H1 (cell line): ENCODE results near the gene SOX30.

Experiments
- CBX5 ChIP-seq: fragments of 300-800, 300-1000 bp; sonication (generic); IDR thresholded peaks from 2 replicates; pipeline ENCODE4 v1.7.1; 2016; ENCODE audit warnings: antibody characterized with exemption, low read length, low read depth
- CEBPB ChIP-seq: IDR thresholded peaks from 2 replicates; pipeline ENCODE4 v1.6.1; 2012; ENCODE audit warnings: low read depth, low read length
- CHD2 ChIP-seq: IDR thresholded peaks from 2 replicates; pipeline ENCODE4 v1.6.1; 2012; ENCODE audit warnings: low read length, improper control_type of control experiment
- EGR1 ChIP-seq: IDR thresholded peaks from 2 replicates; pipeline ENCODE4 v1.6.1; 2011; ENCODE audit warnings: low read depth, low read length, borderline replicate concordance
- EZH2 ChIP-seq: fragments of 200-600 bp; sonication (generic); IDR thresholded peaks from 2 replicates; pipeline ENCODE4 v1.7.1; 2012; ENCODE audit warnings: low read depth, mild to moderate bottlenecking, moderate library complexity, low read length, inconsistent platforms; ENCODE audit not compliant: severe bottlenecking
- NRF1 ChIP-seq: IDR thresholded peaks from 2 replicates; pipeline ENCODE4 v1.6.1; 2011; ENCODE audit warnings: mild to moderate bottlenecking, low read depth, low read length, improper control_type of control experiment
- POLR2AphosphoS5 ChIP-seq: IDR thresholded peaks from 2 replicates; pipeline ENCODE4 v1.6.1; 2011; ENCODE audit warnings: low read depth, low read length
- RAD21 ChIP-seq, 2 experiments: IDR thresholded peaks in 1 of 2; conservative IDR thresholded peaks in 1 of 2; 2 replicates each; pipeline ENCODE4 v1.6.1; 2011; ENCODE audit warnings: low read depth in 2 of 2, low read length in 2 of 2, improper control_type of control experiment in 1 of 2, inconsistent platforms in 1 of 2, mild to moderate bottlenecking in 1 of 2, moderate library complexity in 1 of 2
- RBBP5 ChIP-seq: IDR thresholded peaks from 2 replicates; pipeline ENCODE4 v1.7.1; 2012; ENCODE audit warnings: low read depth, mild to moderate bottlenecking, inconsistent platforms, low read length, moderate library complexity, borderline replicate concordance
- SP1 ChIP-seq: IDR thresholded peaks from 2 replicates; pipeline ENCODE4 v1.6.1; 2011; ENCODE audit warnings: low read depth, low read length
- SP4 ChIP-seq: IDR thresholded peaks from 2 replicates; pipeline ENCODE4 v1.6.1; 2012; ENCODE audit warnings: low read length, inconsistent platforms
- TAF1 ChIP-seq: IDR thresholded peaks from 2 replicates; pipeline ENCODE4 v1.6.1; 2011; ENCODE audit warnings: mild to moderate bottlenecking, low read depth, low read length
- TF ChIP-seq, protein P1 (sequence below), 3 experiments: IDR thresholded peaks; 1 replicate in 2 of 3; 2 replicates in 1 of 3; pipeline versions ENCODE4 v1.5.1 to v1.6.1; 2011; ENCODE audit warnings: low read length in 3 of 3, mild to moderate bottlenecking in 3 of 3, inconsistent platforms in 2 of 3, low read depth in 1 of 3, moderate library complexity in 1 of 3; ENCODE audit not compliant: insufficient read depth in 1 of 3; ENCODE audit errors: control extremely low read depth in 1 of 3
- TF ChIP-seq, protein P2 (sequence below): IDR thresholded peaks from 2 replicates; pipeline ENCODE4 v1.6.1; 2012; ENCODE audit warnings: low read length, inconsistent platforms

DNA sequence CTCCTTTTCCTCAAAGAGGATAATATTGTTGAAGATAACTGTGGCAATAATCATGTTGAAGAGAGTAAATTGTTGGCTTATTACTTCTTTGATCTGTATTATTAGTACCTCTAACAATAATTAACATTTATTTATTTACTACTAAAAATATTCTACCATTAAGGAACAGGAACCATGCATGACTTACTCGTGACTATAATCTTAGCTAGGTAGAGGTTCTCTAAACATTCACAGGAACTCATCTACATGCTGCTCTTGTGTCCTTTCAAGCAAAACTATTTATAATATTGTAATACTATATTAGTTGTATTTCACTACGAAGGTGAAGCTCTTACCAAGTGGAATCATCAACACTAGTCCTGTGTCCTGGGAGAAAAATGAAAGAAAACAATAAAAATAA is 3.1 kb downstream of the SOX30 start:
- TF ChIP-seq, protein P1, sequence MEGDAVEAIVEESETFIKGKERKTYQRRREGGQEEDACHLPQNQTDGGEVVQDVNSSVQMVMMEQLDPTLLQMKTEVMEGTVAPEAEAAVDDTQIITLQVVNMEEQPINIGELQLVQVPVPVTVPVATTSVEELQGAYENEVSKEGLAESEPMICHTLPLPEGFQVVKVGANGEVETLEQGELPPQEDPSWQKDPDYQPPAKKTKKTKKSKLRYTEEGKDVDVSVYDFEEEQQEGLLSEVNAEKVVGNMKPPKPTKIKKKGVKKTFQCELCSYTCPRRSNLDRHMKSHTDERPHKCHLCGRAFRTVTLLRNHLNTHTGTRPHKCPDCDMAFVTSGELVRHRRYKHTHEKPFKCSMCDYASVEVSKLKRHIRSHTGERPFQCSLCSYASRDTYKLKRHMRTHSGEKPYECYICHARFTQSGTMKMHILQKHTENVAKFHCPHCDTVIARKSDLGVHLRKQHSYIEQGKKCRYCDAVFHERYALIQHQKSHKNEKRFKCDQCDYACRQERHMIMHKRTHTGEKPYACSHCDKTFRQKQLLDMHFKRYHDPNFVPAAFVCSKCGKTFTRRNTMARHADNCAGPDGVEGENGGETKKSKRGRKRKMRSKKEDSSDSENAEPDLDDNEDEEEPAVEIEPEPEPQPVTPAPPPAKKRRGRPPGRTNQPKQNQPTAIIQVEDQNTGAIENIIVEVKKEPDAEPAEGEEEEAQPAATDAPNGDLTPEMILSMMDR (IDR thresholded peaks at IDR 0.05; ENCODE audit: control extremely low read depth in 1 of 3, insufficient read depth in 1 of 3, low read depth in 1 of 3, low read length in 3 of 3) = no peak
- TF ChIP-seq EGR1 (no peak), EZH2 (no peak), TAF1 (no peak), POLR2AphosphoS5 (no peak), NRF1 (no peak), CBX5 (no peak), RBBP5 (no peak), CHD2 (no peak), SP4 (no peak), SP1 (no peak), CEBPB (no peak), RAD21 (IDR thresholded peaks at IDR 0.05 in 1 of 2, conservative IDR thresholded peaks at IDR 0.05 in 1 of 2; ENCODE audit: low read depth in 2 of 2, low read length in 2 of 2) (no peak)
- TF ChIP-seq, protein P2, sequence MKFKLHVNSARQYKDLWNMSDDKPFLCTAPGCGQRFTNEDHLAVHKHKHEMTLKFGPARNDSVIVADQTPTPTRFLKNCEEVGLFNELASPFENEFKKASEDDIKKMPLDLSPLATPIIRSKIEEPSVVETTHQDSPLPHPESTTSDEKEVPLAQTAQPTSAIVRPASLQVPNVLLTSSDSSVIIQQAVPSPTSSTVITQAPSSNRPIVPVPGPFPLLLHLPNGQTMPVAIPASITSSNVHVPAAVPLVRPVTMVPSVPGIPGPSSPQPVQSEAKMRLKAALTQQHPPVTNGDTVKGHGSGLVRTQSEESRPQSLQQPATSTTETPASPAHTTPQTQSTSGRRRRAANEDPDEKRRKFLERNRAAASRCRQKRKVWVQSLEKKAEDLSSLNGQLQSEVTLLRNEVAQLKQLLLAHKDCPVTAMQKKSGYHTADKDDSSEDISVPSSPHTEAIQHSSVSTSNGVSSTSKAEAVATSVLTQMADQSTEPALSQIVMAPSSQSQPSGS = no peak
